ENCODE measurements around the gene TRAM2. TPM values are rescaled to one million over a fixed set of nuclear protein-coding genes. Genes with fewer than 3 reads are reported as not detected.

The TRAM2 gene
- total and polyA plus RNA-seq, 9 of the 15 experiments (the other 6 are each of a cell fraction or from before 2014, with no cell fraction given) = 2.6 to 13.3 (median 8.9) TPM

DNA sequence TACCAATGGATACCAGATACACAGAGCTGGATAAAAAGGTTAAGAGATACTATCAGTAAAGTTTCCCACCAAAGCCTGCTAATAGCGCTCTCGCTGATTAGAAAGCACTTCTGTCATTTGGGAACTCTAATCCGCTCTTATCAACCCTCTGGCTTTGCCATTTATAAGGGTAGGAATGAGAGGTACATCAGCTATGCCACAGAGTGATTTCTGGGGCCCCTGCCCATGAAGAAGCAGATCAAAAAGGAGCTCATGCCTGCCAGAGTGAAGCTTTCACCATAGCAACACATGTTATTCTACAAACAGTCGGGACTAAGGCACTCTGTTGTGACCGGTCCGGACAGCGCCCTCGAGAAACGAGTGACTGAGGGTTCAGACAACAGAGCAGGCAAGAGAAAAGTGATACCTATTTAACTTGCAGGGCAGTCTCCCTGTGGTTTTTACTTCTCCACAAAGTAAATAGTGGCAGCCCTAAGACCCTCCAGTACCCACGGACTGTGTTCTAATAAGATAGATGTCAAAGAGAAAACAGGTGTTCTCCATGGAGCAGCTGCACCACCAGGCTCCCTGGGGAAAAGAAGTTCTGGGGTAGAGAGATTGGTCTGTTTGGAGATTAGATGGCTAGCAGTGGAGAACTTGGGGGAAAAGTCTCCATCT is 5.6 kb downstream of the TRAM2 start:
- POLR2A ChIA-PET = interaction anchor here (1.3 kb wide), 1 partner anchor 15 kb away, joined by 4 read pairs; no protein-coding TSS in a partner anchor
- intact Hi-C loops (cut with micrococcal nuclease) = no loop called here
- H3K27ac ChIP-seq (ENCODE audit: extremely low read depth, low read depth, low read length) = no peak overlapping the region
- TF ChIP-seq CBFA2T2 (conservative IDR thresholded peaks at IDR 0.05) = no peak
- no peak for TF ChIP-seq ZNF408 (CRISPR knock-in tag; IDR thresholded peaks at IDR 0.05; ENCODE audit: low read depth)
- no peak for TF ChIP-seq SNRNP70 (optimal IDR thresholded peaks at IDR 0.05; ENCODE audit: low read depth, low read length)
- TF ChIP-seq BMI1 (IDR thresholded peaks at IDR 0.05; ENCODE audit: low read length) = no peak
- TF ChIP-seq, protein P1, sequence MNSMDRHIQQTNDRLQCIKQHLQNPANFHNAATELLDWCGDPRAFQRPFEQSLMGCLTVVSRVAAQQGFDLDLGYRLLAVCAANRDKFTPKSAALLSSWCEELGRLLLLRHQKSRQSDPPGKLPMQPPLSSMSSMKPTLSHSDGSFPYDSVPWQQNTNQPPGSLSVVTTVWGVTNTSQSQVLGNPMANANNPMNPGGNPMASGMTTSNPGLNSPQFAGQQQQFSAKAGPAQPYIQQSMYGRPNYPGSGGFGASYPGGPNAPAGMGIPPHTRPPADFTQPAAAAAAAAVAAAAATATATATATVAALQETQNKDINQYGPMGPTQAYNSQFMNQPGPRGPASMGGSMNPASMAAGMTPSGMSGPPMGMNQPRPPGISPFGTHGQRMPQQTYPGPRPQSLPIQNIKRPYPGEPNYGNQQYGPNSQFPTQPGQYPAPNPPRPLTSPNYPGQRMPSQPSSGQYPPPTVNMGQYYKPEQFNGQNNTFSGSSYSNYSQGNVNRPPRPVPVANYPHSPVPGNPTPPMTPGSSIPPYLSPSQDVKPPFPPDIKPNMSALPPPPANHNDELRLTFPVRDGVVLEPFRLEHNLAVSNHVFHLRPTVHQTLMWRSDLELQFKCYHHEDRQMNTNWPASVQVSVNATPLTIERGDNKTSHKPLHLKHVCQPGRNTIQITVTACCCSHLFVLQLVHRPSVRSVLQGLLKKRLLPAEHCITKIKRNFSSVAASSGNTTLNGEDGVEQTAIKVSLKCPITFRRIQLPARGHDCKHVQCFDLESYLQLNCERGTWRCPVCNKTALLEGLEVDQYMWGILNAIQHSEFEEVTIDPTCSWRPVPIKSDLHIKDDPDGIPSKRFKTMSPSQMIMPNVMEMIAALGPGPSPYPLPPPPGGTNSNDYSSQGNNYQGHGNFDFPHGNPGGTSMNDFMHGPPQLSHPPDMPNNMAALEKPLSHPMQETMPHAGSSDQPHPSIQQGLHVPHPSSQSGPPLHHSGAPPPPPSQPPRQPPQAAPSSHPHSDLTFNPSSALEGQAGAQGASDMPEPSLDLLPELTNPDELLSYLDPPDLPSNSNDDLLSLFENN (IDR thresholded peaks at IDR 0.05; ENCODE audit: low read depth in 2 of 2, low read length in 2 of 2) = no peak
- TF ChIP-seq EWSR1 (IDR thresholded peaks at IDR 0.05; ENCODE audit: borderline replicate concordance, low read depth, partially characterized antibody) = no peak
- TF ChIP-seq NEUROD1 (IDR thresholded peaks at IDR 0.05; ENCODE audit: borderline replicate concordance, low read depth, low read length, partially characterized antibody) = no peak
- no peak for TF ChIP-seq ZNF707 (CRISPR knock-in tag; conservative IDR thresholded peaks at IDR 0.05)
- TF ChIP-seq ZKSCAN3 (CRISPR knock-in tag; IDR thresholded peaks at IDR 0.05) = no peak
- TF ChIP-seq ASH1L (IDR thresholded peaks at IDR 0.05; ENCODE audit: borderline replicate concordance, low read depth, partially characterized antibody) = no peak
- no peak for TF ChIP-seq SIN3B (IDR thresholded peaks at IDR 0.05; ENCODE audit: low read depth)
- TF ChIP-seq, protein P2, sequence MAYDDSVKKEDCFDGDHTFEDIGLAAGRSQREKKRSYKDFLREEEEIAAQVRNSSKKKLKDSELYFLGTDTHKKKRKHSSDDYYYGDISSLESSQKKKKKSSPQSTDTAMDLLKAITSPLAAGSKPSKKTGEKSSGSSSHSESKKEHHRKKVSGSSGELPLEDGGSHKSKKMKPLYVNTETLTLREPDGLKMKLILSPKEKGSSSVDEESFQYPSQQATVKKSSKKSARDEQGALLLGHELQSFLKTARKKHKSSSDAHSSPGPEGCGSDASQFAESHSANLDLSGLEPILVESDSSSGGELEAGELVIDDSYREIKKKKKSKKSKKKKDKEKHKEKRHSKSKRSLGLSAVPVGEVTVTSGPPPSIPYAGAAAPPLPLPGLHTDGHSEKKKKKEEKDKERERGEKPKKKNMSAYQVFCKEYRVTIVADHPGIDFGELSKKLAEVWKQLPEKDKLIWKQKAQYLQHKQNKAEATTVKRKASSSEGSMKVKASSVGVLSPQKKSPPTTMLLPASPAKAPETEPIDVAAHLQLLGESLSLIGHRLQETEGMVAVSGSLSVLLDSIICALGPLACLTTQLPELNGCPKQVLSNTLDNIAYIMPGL (CRISPR knock-in tag; IDR thresholded peaks at IDR 0.05) = no peak
- no peak for TF ChIP-seq POLR3A (IDR thresholded peaks at IDR 0.05; ENCODE audit: borderline replicate concordance, extremely low read depth, insufficient read depth, insufficient read length)
- TF ChIP-seq ATF7 (IDR thresholded peaks at IDR 0.05) = no peak
- TF ChIP-seq, protein P3, sequence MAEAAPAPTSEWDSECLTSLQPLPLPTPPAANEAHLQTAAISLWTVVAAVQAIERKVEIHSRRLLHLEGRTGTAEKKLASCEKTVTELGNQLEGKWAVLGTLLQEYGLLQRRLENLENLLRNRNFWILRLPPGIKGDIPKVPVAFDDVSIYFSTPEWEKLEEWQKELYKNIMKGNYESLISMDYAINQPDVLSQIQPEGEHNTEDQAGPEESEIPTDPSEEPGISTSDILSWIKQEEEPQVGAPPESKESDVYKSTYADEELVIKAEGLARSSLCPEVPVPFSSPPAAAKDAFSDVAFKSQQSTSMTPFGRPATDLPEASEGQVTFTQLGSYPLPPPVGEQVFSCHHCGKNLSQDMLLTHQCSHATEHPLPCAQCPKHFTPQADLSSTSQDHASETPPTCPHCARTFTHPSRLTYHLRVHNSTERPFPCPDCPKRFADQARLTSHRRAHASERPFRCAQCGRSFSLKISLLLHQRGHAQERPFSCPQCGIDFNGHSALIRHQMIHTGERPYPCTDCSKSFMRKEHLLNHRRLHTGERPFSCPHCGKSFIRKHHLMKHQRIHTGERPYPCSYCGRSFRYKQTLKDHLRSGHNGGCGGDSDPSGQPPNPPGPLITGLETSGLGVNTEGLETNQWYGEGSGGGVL (CRISPR knock-in tag; IDR thresholded peaks at IDR 0.05) = no peak

More for the DNA sequence above, 5.6 kb downstream of the TRAM2 start:
- H2AFZ ChIP-seq (ENCODE audit: low read depth, low read length) = no peak overlapping the region
- no peaks in the 10 kb centered on the region for H3K9me3 ChIP-seq (replicated peaks; ENCODE audit: control insufficient read depth, insufficient read depth, low read depth, low read length)
- peaks cover 20 to 21% of the 10 kb centered on the region in 2 experiments; a peak in 4 of 5 replicates for H3K4me1 ChIP-seq (replicated peaks in 1 of 2; ENCODE audit: control insufficient read depth in 2 of 2, insufficient read depth in 2 of 2, low read length in 2 of 2)
- H3K9ac ChIP-seq (ENCODE audit: insufficient read depth in 1 of 2, low read depth in 2 of 2, low read length in 2 of 2) = no peak overlapping the region
- H3K4me2 ChIP-seq (ENCODE audit: insufficient read depth, low read length) = no peak overlapping the region
- WGBS (ENCODE audit: insufficient coverage, low coverage, missing lambda C conversion rate) = 67% methylated on average over 10 of the region's 10 CpGs
- no TSS peak for BruUV-seq (replicated peaks)
- H3K4me3 ChIP-seq = no peak overlapping the region
- CTCF ChIA-PET (ENCODE audit: low intra/inter-chr PET ratio) = no interaction called here
- FAIRE-seq (no peak), ATAC-seq (no peak), DNase-seq (ENCODE audit: extremely low read depth in 1 of 4, low spot score in 3 of 4) (no peak)
- H3K9me1 ChIP-seq (ENCODE audit: control insufficient read depth, insufficient read depth, low read length) = no peaks in the 10 kb centered on the region
- H3K27me3 ChIP-seq (ENCODE audit: control insufficient read depth in 2 of 2, insufficient read depth in 2 of 2, low read length in 2 of 2) = no peaks in the 10 kb centered on the region
- in situ Hi-C loops (cut with MboI) = no loop called here
- H4K20me1 ChIP-seq (replicated peaks; ENCODE audit: control insufficient read depth, insufficient read depth, low read length) = peaks cover 18% of the 10 kb centered on the region
- H3K79me2 ChIP-seq (ENCODE audit: control insufficient read depth, insufficient read depth, low read length) = peaks cover 57% of the 10 kb centered on the region
- H3K36me3 ChIP-seq (ENCODE audit: control insufficient read depth, insufficient read depth, low read length) = no peaks in the 10 kb centered on the region
